ENCODE measurements around the gene MCTS1.

- TF ChIP-seq POLR2A (IDR thresholded peaks at IDR 0.05), result no peak
- TF ChIP-seq, protein P1, sequence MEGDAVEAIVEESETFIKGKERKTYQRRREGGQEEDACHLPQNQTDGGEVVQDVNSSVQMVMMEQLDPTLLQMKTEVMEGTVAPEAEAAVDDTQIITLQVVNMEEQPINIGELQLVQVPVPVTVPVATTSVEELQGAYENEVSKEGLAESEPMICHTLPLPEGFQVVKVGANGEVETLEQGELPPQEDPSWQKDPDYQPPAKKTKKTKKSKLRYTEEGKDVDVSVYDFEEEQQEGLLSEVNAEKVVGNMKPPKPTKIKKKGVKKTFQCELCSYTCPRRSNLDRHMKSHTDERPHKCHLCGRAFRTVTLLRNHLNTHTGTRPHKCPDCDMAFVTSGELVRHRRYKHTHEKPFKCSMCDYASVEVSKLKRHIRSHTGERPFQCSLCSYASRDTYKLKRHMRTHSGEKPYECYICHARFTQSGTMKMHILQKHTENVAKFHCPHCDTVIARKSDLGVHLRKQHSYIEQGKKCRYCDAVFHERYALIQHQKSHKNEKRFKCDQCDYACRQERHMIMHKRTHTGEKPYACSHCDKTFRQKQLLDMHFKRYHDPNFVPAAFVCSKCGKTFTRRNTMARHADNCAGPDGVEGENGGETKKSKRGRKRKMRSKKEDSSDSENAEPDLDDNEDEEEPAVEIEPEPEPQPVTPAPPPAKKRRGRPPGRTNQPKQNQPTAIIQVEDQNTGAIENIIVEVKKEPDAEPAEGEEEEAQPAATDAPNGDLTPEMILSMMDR (IDR thresholded peaks at IDR 0.05), result no peak
Observed at GRCh38 chrX:120568609-120569008, 35.3 kb upstream of the MCTS1 start.
